NCI-H1694 (cell line): Measurements from ENCODE around the gene TRHDE.
"Not testable (repeated sequence)": the region's sequence is repeated elsewhere in the genome, so short reads cannot be mapped to it uniquely, and the experiment has no call there.

ENCODE experiments used
- DNase-seq: peaks from one replicate; lab custom pipeline; 2025; lab: John Stamatoyannopoulos, UW

The TRHDE gene

DNA sequence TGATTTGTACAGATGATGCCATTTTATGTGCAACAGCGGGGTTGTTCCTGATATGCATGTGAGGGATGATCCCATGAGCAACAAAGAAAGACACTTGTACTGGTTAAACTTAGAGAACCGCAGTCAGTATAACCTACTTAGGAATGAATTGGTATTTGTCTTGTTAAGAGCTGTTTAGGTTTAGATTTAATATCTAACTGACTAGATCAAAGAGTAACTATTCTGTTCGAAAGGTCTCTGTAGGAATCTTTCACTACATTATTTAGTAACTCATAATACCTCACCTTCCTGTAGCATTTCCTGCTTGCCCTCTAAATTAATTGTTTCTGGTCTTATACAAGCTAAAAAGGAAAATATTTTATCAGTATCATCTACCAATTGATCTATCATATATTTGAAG, 350.4 kb downstream of the TRHDE start:
- no peak for DNase-seq

DNA sequence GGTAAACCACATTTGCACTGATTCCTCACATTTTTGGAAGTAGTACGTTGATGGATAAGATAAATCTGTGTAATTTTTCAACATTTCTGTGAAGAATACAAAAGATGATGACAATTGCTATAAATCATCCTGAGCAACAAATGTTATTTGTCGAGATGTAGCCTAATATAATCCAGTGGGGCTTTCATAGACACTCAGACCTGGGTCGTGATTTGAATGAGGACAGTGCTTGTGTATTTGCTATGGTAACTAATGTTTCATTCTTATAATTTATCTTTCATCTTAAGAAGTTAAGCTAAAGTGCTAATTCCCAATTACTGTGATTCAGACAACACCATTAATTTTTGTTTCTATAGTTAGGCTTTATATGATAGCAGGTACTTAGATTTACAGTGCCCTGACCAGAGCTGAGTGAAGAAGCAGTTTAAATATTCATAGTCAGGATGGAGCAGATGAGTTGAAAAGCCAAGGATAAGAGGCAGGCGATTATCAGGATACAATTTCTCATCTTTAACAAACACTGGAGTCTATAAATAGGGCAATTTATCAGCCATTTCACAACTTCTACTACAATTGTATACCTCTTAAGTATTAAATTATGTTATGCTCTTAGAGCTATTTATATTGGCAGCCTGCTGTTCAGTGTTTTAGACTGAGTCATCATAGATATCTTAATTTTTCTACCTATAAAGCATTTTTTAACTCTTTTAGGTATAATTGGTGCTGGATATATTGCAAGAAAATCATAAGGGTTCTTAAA, 359.9 kb downstream of the TRHDE start:
- DNase-seq, result no peak

DNA sequence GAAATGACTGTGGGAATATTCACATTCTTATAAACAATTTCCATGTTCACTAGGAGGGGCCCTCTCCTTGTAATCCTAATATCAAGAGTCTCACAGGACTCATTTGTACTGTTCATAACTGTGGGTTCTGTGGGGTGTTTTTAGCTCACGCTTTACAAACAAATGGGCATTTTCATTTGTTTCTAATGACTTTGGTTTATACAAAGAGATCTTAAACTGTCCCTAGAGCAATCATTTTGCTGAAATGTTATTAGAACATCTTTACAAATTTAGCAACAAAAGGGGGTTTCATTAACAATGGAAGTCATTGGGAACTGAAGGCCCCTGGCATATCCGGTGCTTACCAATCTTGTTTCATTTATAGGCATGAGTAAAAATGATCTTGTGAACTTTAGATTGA, 370.5 kb downstream of the TRHDE start:
- DNase-seq, result no peak

DNA sequence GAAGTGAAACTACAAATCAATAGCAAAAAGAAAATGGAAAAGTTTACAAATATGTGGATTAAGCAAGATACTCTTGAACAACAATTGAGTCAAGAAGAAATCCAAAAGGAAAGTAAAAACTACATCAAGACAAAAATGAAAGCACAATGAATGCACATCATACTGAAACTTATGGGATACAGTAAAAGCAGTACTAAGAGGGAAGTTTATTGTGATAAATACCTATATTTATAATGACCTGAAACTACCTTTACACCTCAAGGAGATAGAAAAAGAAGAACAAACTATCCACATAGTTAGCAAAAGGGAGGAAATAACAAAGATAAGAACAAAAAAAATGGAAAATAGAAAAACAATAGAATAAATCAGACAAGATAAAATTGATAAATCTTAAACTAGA, 375.0 kb downstream of the TRHDE start:
- no peak for DNase-seq

DNA sequence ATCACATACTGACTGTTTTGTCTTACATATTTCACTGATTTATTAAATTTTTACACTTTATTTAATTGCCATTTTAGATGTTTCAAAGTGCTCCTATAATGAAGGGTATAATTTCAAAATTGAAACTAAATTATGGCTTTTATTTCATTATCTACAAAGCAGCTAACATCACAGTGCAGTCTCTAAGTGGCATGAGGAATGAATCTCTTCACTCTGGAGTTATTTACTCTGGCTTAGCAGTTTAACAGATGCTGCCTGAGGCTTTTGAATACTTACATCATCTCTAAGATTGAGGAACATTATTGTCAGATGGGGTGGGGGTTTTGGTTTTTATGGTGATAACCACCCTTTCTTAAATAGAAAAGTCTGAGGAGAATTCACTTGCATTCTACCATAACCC, 386.4 kb downstream of the TRHDE start:
- DNase-seq, result no peak

DNA sequence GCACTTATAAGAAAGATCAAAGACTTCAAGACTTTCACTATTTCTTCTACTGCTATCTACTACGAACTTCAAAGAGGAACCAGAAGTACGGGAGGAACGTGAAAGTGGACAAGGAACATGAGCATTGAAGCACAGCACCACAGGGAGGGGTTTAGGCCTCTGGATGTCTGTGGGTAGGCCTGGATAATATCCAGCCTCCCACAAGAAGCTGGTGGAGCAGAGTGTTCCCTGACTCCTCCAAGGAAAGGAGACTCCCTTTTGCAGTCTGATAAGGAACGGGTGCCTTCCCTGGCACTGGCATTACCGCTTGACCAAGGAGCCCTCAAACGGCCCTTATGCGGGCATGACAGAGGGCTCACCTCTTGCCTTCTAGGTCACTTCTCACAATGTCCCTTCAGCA, 388.0 kb downstream of the TRHDE start:
- not testable (repeated sequence) for DNase-seq

DNA sequence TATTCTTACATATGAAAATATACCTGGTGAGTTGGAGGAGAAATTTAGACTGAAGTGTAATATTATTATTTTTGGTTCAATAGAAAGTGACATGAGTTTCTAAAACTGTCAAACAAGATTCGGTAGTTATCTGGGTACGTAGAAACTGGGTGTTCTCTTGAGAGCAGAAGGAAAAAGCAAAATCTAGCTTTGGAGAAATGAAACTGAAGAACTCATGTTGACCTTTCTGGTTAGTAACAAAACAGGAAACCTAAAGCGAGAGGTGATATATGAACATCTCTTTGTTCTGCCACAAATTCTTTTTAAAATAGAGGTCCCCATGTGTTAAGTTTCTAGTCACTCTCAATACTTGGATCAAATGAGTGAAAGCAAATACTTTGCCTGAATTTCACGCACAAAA, 401.7 kb downstream of the TRHDE start:
- no peak for DNase-seq

DNA sequence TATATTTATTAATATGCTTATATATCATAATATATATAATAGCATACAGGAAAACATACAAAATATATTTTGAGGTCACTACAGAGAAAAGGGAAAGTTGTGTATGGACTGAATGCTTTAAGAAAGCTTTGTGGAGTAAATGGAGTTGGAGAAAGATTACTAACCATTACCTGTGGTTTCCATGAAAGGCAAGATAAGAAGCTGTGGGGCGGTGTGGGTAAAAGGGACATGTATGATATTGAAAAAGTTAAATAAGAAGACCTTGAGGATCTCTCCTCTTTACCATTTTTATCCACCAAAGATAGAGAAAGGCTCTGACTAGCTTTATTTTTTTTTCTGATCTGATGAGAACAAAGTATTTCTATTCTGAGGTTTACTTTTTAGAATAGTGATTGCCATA, 404.4 kb downstream of the TRHDE start:
- DNase-seq, result no peak

DNA sequence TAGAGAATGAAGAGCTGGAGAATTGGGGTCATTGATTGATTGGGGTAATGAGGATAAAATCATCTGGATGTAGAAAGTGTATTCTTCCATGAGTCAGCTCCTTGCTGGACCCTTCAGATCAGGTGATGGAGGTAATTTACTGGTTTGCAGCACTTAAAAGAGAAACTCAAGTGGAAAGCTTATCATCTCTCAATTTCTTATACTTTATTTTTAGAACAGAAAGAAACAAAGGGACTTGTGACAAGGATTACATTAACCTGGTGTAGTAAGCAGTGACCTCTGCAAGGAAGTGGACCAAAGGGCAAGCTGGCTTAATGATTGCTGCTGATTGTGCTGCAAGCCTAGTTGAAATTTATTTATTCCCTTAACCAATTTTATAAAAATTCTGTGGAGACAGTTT, 405.0 kb downstream of the TRHDE start:
- no peak for DNase-seq

DNA sequence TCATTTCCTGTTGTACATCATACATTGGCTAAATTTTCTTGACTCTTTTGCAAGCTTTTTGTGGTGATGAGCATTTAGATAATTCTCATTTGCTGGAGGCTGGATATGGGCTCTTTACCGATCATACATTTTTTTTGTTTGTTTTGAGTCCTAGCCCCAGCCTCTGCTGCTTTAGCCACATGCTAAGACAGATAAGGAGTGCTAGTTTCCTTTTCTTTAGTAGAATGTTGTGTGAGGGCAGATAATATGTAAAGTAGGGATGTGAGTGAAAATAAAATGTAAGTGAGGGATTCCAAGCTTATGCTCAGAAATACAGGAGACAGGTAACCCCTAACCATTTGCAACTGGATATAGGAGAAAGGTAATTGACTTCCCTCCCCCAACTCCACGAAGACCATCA, 405.7 kb downstream of the TRHDE start:
- DNase-seq, result no peak

DNA sequence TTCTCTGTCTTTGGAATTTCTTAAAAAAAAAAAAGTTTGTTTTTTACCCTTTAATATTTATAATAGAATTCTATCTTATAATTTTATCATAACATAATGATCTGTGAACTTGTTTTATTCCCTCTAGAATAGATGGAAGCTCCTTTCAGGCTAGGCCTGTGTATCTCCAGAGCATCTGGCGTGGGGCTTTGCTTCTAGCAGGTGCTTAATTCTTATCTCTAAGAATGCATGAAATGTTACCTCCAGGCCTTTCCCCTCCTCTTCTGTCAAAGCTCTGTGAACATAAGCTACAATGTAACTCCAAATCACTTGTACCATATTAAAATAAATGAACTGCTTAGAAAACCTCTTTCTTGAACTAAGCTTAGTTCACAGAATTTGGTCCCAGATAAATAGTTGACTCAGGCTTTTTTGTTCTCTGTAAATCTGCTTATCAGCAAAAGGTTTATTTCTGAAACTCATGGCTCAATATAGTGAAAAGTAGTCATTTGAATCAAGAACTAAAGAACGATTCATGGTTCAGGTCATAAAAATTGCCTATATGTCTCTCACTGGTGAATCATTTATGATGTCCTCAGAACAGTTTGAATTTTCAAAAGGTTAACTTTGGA, 407.1 kb downstream of the TRHDE start:
- DNase-seq, result no peak

DNA sequence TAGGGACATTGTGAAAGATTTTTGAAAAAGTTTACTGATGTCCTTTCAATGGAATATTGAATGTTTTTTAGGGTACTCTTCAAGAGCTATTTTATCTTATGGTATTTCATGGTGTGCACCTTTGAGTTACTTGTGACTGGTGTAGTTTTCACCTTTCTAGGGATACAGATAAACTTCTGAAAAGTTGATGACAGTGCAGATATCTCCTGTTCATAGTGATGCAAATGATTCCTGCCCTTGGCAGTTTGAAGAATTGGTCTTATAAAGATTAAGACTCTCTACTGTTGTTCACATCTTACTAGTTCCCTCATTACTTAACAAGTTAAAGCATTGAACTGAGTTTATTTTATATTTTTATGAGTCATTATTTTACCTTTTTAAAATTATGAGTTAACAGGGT, 408.9 kb downstream of the TRHDE start:
- no peak for DNase-seq

DNA sequence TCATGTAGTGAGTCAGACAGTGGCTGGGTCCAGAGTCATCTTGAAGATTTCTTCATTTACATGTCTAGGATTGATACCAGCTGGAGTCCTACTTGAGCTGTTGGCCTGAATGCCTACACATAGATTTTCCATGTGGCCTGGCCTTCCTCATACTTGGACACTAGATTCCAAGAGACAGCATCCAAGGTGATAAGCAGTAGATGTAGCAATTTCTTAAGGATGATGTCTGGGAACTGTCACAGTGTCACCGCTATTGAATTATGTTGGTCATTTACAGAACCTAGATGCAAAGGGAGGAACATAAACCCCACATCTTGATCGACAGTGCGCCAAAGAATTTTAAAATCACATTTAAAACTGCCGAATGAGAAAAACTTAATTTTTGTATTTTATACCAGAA, 412.3 kb downstream of the TRHDE start:
- no peak for DNase-seq

DNA sequence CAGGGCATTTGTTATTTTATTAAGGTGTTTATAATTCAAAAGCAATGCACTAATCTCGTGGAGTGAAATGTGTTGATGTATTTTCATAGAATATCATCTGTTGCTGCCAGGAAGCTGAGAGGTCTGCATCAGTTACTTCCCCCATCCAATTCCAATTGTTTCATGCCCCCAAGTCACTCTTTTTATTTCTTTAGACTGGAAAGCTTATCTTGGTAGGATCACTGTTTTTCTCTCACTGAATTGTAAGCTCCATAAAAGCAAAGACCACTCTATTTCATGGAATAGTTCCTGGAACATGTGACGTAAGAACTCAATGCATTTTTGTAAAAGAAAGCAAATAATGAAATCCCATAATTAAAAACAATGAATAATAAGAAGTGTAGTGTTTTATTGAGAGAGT, 420.2 kb downstream of the TRHDE start:
- no peak for DNase-seq

DNA sequence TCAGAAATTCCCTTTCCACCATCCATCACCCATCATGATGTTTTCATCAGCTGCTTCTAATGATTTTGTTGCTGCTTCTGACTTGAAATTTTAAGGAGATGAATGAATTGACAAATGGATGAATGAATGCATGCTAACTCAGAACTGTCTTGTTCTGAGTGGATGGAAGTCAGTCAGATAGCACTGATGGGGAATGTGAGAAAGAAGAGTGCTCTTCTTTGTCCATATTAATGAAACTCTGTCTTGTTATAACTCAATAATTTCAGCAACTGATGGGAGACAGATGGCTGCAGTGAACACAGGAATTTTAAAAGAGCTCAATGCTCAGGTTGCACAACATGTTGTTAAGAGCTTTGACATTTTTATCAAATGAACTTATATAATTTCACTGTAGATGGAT, 422.0 kb downstream of the TRHDE start:
- DNase-seq, result no peak

DNA sequence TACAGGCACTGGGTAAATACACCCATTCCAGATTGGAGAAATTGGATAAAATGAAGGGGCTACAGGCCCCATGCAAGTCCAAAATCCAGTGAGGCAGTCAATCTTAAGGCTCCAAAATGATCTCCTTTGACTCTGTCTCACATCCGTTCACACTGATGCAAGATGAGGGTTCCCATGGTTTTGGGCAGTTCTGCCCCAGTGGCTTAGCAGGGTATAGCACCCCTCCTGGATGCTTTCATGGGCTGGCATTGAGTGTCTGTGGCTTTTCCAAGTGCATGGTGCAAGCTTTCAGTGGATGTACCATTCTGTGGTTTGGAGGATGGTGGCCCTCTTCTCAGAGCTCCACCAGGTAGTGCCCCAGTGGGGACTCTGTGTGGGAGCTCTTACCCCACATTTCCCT, 427.2 kb downstream of the TRHDE start:
- no peak for DNase-seq

DNA sequence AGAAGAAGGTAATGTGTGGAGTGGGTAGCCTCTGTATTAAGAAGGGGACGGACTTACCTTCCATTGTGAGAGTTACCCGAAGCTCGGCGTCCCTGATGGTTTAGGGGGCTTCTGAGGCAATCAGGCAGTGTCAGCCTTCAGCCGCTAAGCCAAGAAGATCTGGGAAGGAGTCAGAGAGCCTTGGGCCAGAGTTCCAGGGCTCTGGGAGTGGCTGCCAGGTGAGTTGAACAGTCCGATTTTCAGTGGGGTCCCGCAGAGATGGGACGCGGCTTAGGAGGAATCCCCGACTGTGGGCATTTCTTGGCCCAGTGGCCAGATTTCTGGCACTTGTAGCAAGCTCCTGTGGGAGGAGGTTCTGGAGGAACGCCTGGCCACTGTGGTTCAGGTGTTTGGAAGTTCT, 439.9 kb downstream of the TRHDE start:
- not testable (repeated sequence) for DNase-seq

DNA sequence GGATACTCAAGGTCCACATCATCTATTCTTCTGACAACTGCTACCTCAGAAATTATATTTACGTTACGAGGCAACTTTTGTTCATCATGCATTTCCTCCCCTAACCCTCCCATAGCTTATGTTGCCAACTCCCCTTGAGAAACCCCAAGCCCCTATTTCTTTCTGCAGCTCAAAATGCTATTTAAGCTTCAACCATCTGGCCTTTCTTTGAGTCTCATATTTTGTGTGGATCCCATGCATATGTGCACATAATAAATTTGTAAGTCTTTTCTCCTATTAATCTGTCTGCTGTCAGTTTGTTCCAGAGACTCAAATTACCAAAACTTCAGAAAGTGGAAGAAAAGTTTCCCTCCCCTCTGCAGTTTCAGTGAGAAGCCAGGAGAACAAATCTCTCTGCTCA, 444.1 kb downstream of the TRHDE start:
- no peak for DNase-seq

DNA sequence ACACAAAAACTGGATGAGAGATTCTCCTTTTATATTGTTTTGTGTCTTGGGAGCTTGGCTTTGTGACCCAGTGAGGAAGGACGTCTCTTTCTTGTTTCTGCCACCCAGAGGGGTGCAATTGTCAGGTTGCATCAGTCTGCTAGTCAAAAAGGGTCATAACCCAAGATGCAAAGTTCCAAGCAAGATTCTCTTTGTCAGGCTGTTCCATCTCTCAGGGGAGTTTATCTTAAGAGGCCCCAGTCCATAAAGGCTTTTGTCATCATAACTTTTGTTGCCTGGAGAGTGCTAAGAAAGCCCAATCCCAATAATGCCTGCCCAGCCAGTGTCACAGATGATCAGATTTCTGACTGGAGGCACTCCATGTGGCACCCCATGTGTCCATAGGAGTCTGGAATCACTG, 444.9 kb downstream of the TRHDE start:
- DNase-seq, result no peak
